Endometrial microvascular endothelial cells (primary cell): ENCODE results near the gene CMSS1. TPM values are rescaled to one million over a fixed set of nuclear protein-coding genes. Genes with fewer than 3 reads are reported as not detected.

Source experiments
- in situ Hi-C: cut with HindIII; loops from 2 replicates; pipeline ENCODE4 v1.10.0; 2017; ENCODE audit warnings: low sequenced_read_pairs, low pct_unique_long_range_greater_than_20kb; ENCODE audit errors: inconsistent ontology term
- total RNA-seq: library from RNA; depleted of rRNA; stranded (reverse); fragments of >200 nt; gene quantifications from one replicate; pipeline ENCODE4 v1.2.3, GENCODE V29; 2015; ENCODE audit errors: inconsistent ontology term

CMSS1 gene
- total RNA-seq, 1 donor from 2014 or later: 13.2 TPM

- in situ Hi-C loops: no loop called here
These were observed 340.0 kb downstream of the CMSS1 start for GRCh38 chr3:100157685-100158084.

GRCh38 chr3:100158918-100159330 is 341.3 kb downstream of the CMSS1 start:
- in situ Hi-C loops: no loop called here

- in situ Hi-C loops: no loop called here
These were observed 341.9 kb downstream of the CMSS1 start for GRCh38 chr3:100159331-100160153.

GRCh38 chr3:100160521-100160920 is 342.9 kb downstream of the CMSS1 start:
- in situ Hi-C loops: no loop called here

- in situ Hi-C loops: no loop called here
These were observed 346.1 kb downstream of the CMSS1 start for GRCh38 chr3:100163787-100164186.

- in situ Hi-C loops: no loop called here
These were observed 347.1 kb downstream of the CMSS1 start for GRCh38 chr3:100164743-100165142.

- in situ Hi-C loops: no loop called here
These were observed 348.4 kb downstream of the CMSS1 start for GRCh38 chr3:100165926-100166550.

- in situ Hi-C loops: no loop called here
These were observed 351.7 kb downstream of the CMSS1 start for GRCh38 chr3:100169201-100169920.

GRCh38 chr3:100170486-100170885 is 352.8 kb downstream of the CMSS1 start:
- in situ Hi-C loops: no loop called here

GRCh38 chr3:100171211-100171914 is 353.7 kb downstream of the CMSS1 start:
- in situ Hi-C loops: no loop called here

- in situ Hi-C loops: no loop called here
These were observed 356.3 kb downstream of the CMSS1 start for GRCh38 chr3:100173961-100174360.

- in situ Hi-C loops: no loop called here
These were observed 358.1 kb downstream of the CMSS1 start for GRCh38 chr3:100175637-100176280.

- in situ Hi-C loops: no loop called here
These were observed 362.2 kb downstream of the CMSS1 start for GRCh38 chr3:100179692-100180349.

GRCh38 chr3:100183608-100184125 is 366.0 kb downstream of the CMSS1 start:
- in situ Hi-C loops: no loop called here

- in situ Hi-C loops: no loop called here
These were observed 367.4 kb downstream of the CMSS1 start for GRCh38 chr3:100184948-100185570.

- in situ Hi-C loops: no loop called here
These were observed 368.2 kb downstream of the CMSS1 start for GRCh38 chr3:100185847-100186246.

GRCh38 chr3:100189444-100189964 is 371.8 kb downstream of the CMSS1 start:
- in situ Hi-C loops: no loop called here
